Measurements from ENCODE around the gene SLC34A3.

The SLC34A3 gene

DNA sequence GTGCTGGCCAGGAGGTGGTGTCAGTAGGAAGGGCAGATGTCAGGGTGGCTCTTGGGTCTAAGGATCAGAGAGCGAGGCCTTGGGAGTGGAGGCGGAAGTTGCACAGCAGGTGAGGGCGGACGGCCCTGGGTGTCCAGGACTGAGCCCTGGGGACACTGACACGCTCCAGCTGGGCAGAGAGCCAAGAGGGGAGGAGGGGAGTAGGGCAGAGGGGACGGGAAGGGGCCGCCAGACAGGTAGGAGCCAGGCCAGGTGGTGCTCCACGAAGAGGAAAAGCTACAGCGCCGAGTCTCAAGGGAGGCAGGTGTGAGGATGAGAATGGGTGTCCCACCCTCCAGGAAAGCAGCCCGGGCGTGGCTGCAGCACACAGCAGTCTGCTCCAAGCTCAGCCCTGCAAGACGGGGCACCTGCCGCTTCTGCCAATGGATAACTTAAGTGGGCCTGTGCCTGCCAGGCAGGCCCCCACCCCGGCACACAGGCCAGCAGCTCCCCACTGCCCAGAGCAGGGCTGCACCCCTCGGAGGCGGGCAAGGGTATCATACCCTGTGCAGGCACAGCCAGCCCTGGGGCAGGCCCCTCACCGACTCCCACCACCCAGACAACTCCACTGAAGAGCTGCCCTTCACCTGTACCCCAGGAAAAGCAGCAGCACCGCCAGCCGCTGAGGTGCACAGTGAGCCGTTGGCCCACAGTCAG lies 35.0 kb upstream of the SLC34A3 start:
- DNase-seq (ENCODE audit: low read depth in 2 of 2), result no peak

DNA sequence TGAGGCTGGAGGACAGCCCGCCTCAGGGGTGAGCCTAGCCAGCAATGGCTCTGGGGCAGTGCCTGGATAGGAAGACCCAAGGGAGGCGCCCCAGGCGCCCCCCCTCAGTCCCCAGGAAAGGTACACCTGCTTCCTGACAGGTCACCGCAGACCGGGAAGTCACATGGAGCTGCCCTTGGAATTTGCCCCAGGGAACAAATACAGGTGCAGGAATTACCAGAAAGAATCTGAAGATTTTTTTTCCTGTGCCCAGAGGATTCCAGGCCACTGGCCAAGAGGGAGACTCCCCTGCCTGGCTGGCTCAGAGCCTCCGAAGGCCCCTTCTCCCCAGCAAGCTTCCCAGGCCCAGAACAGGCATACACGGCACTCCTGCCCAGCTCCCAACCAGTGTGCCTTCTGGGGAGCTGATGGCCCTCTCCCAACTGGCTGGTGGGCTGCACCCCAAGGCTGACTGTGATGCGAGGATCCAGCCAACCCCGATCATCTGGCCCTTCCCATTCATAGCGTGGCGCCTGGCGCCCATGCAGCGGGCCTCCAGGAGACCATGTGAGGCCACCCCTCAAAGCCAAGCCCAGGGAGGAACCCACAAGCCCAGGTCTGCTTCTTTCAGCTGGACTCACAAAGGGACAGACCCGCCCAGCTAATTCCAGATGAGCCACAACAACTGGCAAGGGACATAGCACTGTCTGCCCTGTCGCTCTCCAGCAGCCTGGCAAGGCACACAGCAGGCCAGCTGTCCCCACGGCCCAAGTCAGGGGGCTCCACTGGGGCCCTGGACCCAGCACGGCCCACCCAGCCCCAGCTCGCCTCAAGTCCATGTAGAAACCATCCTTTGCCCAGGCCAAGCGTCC lies 32.4 kb upstream of the SLC34A3 start:
- DNase-seq (ENCODE audit: low read depth in 2 of 2), result no peak

DNA sequence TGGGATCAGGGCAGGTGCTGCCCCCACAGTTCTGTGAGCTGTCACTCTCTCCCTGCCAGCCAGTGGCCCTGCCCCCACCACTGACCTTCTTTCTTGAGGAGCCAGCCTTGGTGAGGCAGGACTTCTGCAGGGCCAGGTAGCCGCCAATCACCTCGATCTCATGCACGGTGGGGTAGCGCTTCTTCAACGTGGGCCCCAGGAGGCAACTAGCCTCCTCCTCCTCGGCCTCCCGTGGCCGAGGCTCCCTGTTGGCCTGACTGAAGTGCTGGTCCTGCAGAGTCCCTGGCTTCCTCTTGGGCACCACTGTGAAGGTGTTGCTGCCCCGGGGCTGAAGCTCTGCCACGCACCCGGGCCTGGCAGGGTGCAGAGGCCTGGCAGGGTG lies 31.8 kb upstream of the SLC34A3 start:
- DNase-seq (ENCODE audit: low read depth in 2 of 2), result no peak

DNA sequence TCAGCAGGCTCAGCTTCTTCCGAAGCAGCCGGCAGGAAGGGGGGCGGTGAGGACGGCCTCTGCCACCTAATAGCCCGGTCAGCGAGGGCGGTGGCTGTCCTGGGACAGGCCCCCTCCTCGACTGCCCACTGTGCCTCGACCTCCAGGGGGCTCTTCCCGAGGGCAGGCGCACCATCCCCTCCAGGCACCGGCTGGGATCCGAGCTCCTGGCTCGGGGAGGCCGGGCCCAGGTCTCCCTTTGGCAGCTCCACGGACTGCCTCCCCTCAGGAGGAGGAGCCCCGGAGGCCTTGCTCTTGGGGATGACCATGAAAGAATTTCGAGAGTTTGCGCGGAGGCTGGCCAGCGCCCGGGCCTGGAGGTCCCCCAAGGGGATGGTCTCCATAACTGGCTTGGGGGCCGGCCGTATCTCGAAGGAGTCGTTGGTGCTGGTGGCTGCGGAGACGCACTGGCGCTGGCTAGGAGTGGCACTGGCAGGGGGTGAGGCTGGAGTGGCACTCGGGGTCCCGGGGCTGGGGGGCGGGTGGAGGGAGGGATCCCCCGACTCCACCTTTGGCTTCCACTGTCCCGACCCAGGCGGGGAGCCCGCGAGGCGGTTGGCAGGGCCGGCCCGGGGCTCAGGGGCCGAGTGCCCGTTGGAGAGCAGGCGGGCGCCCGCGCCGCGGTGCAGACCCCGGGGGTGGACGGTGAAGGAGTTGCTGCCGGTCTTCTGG lies 31.1 kb upstream of the SLC34A3 start:
- no peak for DNase-seq (ENCODE audit: low read depth in 2 of 2)

GRCh38 chr9:137200311-137201204 lies 30.1 kb upstream of the SLC34A3 start, which contains the start of gene TPRN:
TPRN (minus strand) TSS chr9:137200741; CDS start chr9:137200711, 30 bp downstream.
- DNase-seq (ENCODE audit: low read depth in 2 of 2), result peak; percentile 98 to 99

GRCh38 chr9:137201205-137201868 lies 29.4 kb upstream of the SLC34A3 start:
- no peak for DNase-seq (ENCODE audit: low read depth in 2 of 2)

GRCh38 chr9:137202966-137203365 lies 27.7 kb upstream of the SLC34A3 start:
- DNase-seq (ENCODE audit: low read depth in 2 of 2), result no peak

- no peak for DNase-seq (ENCODE audit: low read depth in 2 of 2)
Observed at GRCh38 chr9:137204731-137205125, 26.0 kb upstream of the SLC34A3 start.

- peak; percentile 93 to 94 for DNase-seq (ENCODE audit: low read depth in 2 of 2)
Observed at GRCh38 chr9:137205126-137206069, 25.3 kb upstream of the SLC34A3 start, which contains the start of the genes NDOR1 and TMEM203. NDOR1 (plus strand) TSS chr9:137205700; CDS start chr9:137205778, 78 bp downstream. TMEM203 (minus strand) TSS chr9:137205648; CDS start chr9:137205414, 234 bp downstream.

DNA sequence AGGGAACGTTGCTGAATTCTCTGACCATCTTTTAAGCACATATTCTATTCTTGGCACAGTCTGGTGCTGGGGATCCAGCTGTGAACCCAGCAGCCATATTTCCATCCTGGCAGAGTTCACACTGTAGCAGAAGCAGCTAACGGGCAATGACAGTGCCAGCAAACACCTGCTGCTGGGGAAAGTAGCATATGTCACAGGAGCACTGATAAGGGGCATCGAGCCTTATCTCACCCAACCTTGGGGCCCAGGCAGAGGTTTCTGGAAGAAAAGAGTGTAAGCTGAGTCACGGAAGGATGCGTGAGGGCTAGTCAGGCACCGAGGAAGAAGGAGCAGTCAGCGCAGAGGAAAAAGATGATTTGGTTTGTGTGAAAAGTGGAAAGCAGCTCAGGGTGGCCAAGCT lies 24.1 kb upstream of the SLC34A3 start:
- no peak for DNase-seq (ENCODE audit: low read depth in 2 of 2)

DNA sequence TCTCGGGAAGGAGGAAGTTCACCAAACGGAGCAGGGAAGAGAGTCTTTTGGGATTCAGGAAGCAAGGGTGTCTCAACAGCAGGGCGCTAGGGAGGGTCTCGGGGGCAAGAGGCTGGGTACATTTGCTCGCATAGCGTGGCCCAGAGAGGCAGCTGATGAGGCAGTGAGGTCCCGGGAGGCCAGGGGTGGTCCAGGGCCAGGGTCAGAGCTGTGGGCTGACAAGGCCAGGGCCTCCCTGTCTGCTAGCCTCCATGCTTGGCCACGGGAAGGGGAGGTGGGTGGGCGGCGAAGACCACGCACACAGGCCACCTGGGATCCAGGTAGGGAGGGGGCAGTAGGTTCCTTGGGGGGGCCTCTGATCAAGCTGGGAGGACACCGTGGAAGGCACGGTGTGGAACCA lies 19.2 kb upstream of the SLC34A3 start:
- DNase-seq (ENCODE audit: low read depth in 2 of 2), result no peak

DNA sequence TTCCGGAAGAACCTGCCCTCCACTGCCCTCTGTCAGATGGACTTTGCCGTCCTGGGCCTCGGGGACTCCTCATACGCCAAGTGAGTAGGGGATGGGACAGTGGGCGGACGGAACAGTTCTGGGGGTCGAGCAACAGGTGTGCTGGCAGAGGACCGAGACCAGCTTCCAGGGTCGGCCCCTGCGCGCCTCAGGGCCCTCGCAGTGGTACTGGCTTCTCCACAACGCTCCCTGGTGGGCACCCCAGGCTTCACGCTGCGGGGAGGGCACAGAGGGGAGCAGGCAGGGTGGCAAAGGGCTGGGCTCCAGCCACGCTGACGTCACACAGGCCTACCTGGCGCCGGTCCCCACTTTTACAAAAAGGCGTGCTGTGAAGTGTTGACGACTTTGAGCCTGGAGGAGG lies 18.2 kb upstream of the SLC34A3 start:
- DNase-seq (ENCODE audit: low read depth in 2 of 2), result no peak

DNA sequence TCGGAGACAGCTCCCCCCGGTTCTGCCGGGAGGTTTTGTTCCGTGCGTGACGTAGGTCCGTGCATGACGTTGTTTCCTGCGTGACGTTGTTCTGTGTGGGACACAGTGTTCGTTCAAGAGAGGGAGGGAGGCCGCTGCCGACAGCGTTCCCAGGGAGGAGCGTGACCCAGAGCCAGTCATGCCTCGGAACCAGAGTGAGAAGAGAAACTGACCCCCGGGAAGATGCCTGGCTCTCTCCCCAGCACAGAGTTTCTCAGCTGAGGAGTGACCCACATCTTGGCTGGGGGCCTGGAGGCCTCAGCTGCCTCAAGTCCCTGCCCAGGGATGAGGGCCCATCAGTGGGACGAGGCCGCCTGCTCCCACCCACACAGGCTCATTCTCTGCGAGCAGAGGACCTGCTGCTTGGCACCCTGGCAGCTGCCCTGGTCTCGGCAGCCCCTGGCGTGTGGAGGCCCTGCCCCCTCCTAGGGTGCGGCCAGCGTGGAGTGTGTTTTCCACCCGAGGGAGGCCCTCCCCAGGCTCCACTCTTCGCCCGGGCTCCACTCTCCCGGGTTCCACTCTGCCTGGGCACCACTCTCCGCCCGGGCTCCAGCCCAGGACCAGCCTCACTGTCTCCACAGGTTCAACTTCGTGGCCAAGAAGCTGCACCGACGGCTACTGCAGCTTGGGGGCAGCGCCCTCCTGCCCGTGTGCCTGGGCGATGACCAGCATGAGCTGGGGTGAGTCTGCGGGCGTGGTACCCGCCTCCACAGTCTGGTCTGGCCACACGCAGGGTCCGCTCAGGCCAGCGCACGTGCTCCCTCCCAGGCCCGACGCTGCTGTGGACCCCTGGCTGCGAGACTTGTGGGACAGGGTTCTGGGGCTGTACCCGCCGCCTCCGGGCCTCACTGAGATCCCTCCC lies 17.3 kb upstream of the SLC34A3 start:
- no peak for DNase-seq (ENCODE audit: low read depth in 2 of 2)

- DNase-seq (ENCODE audit: low read depth in 2 of 2), result no peak
Observed at GRCh38 chr9:137214620-137215019, 16.1 kb upstream of the SLC34A3 start.

DNA sequence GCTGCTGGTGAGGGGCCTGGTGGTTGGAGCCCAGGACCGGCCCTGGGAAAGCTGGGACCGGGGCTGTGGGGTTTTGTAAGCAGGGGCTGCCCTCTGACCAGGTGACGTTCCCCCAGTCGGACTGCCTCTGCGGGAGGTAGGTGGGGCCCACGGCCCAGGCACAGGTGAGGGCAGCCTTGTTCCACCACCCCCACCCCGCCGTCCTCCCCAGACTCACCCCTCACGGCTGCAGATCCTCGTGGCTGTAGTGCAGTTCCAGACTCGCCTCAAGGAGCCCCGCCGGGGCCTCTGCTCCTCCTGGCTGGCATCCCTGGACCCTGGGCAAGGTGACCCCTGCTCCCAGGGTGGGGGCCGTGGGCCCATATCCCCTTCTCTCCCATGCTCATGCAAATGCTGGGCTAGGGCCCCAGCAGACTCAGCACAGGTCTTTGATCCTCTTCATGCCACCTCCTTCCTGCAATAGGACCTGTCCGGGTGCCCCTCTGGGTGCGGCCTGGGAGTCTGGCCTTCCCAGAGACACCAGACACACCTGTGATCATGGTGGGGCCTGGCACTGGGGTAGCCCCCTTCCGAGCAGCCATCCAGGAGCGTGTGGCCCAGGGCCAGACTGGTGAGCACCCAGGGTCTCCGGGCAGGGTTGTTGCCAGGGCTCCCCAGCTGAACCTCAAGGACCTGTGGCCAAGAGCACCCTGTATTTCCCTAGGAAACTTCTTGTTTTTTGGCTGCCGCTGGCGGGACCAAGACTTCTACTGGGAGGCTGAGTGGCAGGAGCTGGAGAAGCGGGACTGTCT lies 15.3 kb upstream of the SLC34A3 start:
- DNase-seq (ENCODE audit: low read depth in 2 of 2), result no peak

DNA sequence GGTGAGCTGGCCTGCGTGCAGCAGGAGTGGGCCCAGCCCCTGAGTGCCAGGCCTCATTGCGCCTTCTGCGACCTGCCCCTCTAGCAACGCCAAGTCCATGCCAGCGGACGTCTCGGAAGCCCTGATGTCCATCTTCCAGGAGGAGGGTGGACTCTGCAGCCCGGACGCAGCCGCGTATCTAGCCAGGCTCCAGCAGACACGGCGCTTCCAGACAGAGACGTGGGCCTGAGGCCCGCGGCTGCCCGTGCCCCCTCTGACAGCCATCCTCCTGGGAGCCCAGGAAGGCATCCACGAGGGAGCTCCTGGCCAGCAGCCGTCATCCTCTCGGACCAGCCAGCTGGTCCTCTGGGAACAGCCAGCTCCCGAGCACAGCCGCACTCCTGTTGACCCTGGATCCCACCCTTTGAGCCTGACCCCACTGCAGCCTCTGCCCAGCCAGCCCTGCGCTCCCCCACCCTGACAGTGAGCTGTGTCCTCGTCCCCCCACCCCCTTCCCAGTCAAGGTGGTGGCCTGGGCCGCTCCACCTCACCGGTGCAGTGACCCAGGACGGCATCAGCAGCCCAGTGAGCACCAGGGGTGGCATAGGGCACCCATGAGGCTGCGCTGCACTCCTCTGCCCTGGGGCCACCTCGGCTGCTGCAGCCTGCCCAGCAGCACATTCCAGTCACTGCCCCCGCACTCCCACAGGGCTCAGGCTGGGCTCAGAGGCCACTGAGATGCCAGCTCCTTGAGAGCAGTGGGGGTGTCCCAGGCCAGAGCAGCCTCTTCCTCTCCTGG lies 14.3 kb upstream of the SLC34A3 start:
- no peak for DNase-seq (ENCODE audit: low read depth in 2 of 2)

All from stimulated activated CD8-positive, alpha-beta memory T cell treated with anti-CD3 and anti-CD28 coated beads, Interleukin-2, amount 100 ng/mL, for 48 hours (primary cell).